Middle frontal gyrus (tissue), 1 donor: Measurements from ENCODE around the gene UFC1.

Experiments
- DNase-seq: peaks from one replicate; pipeline ENCODE4 v3.0.0-alpha.2; 2015; ENCODE audit warnings: low spot score; ENCODE audit errors: extremely low spot score

UFC1 gene

DNA sequence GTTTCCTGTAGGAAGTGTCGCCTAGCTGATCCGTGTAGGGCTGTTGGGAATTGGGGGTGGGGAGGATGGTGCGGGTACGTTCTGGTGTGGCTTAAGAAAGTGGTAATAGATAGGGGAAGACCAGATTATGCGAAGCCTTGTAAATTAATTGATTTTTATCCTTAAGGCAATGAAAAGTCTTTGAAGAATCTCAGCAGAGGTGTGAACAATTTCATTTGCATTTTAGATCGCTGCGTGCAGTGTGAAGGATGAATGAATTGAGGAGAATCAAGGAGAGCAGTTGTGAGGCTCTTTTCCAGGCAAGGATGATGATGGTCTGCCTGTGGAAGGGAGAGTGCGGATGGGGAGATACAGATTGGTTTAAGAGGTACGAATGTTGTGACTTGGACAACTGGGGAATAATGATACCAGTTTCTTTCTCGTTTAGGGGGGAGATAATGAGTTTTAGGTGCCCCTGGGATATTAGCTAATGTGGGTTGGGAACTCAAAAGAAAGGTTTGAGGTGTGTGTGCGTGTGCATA lies 20.5 kb upstream of the UFC1 start:
- DNase-seq, result no peak

- DNase-seq, result no peak
These were observed 15.9 kb upstream of the UFC1 start for GRCh38 chr1:161137881-161138280.

GRCh38 chr1:161138431-161138830 lies 15.3 kb upstream of the UFC1 start:
- DNase-seq, result no peak

- DNase-seq, result no peak
These were observed 14.0 kb upstream of the UFC1 start for GRCh38 chr1:161139766-161140165.

DNA sequence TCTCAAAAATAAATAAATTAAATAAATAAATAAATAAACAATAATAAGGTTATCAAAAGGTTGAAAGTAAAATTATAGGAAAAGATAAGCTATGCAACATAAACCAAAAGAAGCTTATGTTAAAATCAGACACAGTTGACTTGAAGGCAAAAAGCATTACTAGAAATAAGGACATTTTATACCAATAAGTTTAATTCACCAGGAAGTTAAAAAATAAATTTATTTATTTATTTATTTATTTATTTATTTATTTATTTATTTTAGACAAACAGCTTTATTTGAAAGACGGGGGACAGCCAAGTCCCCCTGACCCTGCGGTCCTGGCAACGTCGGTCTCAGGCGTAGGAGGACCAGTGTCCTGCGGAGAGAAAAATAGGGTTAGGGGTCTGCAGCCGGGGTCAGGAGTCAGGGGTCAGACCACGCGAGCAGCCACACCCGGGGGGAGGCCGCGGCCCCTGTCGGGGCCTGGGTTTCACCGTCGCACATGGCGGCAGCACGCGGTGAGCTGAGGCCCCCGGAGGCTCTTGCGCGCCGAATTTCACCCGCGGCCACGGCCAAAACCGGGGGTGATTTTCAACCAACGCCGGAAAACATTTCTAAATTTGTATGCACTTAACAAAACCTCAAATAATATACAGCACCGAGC lies 12.9 kb upstream of the UFC1 start:
- DNase-seq, result no peak

- no peak for DNase-seq
These were observed 7.9 kb upstream of the UFC1 start for GRCh38 chr1:161145832-161146231.

- DNase-seq, result no peak
These were observed 602 bp upstream of the UFC1 start for GRCh38 chr1:161153176-161153575.

DNA sequence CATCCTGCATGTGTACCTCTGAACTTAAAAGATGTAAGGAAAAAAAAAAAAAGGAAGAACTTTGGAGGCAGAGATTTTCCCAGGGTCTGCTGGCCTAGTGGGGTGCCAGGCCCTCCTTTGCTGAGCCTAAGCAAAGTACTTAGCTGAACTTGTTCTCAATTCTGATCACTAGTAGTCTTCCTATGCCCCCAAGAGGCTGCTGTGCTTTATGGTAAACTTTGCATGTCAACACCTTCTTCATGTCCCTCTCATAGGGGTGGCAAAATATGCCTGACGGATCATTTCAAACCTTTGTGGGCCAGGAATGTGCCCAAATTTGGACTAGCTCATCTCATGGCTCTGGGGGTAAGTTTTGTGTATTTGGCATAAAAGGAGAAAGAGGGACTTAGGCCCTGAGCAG lies 4.1 kb downstream of the UFC1 start:
- no peak for DNase-seq

GRCh38 chr1:161158316-161159010 lies 4.7 kb downstream of the UFC1 start:
- DNase-seq, result no peak

- DNase-seq, result peak; percentile 94
These were observed 5.5 kb downstream of the UFC1 start, which contains the start of gene USP21 for GRCh38 chr1:161159087-161159912. Gene USP21 (plus strand): TSS chr1:161159500. CDS start chr1:161160641, 1,141 bp downstream.

- DNase-seq, result no peak
These were observed 6.1 kb downstream of the UFC1 start for GRCh38 chr1:161159913-161160243.

DNA sequence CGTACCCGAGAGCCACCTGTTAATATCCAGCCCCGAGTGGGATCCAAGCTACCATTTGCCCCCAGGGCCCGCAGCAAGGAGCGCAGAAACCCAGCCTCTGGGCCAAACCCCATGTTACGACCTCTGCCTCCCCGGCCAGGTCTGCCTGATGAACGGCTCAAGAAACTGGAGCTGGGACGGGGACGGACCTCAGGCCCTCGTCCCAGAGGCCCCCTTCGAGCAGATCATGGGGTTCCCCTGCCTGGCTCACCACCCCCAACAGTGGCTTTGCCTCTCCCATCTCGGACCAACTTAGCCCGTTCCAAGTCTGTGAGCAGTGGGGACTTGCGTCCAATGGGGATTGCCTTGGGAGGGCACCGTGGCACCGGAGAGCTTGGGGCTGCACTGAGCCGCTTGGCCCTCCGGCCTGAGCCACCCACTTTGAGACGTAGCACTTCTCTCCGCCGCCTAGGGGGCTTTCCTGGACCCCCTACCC lies 6.9 kb downstream of the UFC1 start:
- no peak for DNase-seq

- no peak for DNase-seq
These were observed 7.9 kb downstream of the UFC1 start for GRCh38 chr1:161161652-161162051.

GRCh38 chr1:161162052-161162451 lies 8.3 kb downstream of the UFC1 start:
- no peak for DNase-seq

DNA sequence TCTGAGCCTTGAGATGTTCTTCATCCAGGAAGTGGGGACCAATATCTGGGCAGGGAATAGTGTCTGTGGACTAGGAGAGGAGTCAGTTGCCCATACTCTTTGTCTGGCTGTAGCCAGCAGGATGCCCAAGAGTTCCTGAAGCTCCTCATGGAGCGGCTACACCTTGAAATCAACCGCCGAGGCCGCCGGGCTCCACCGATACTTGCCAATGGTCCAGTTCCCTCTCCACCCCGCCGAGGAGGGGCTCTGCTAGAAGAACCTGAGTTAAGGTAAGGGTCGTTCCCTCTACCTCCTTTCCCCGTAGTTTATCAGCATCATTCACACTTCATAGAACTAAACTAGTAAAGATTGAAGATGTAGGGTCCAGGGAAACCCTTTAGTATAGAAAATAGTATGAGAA lies 9.0 kb downstream of the UFC1 start:
- DNase-seq, result no peak

- DNase-seq, result no peak
These were observed 10.0 kb downstream of the UFC1 start for GRCh38 chr1:161163793-161164192.

DNA sequence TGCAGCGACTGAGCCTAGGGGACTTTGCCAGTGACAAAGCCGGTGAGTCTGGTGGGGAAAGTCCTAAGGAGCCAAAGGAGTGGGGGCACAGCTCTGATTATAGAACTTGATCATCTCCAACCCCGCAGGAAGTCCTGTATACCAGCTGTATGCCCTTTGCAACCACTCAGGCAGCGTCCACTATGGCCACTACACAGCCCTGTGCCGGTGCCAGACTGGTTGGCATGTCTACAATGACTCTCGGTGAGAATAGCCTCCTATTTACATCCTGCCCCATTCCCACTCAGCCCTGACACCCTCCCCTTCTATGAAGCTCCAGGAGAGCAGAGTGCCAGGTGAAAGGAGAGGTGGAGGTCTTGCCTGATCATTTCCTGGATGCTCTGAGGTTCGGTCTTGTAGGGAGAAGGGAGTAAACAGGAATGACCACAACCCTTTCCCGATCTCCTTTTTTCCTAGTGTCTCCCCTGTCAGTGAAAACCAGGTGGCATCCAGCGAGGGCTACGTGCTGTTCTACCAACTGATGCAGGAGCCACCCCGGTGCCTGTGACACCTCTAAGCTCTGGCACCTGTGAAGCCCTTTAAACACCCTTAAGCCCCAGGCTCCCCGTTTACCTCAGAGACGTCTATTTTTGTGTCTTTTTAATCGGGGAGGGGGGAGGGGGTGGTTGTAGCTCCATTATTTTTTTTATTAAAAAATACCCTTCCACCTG lies 11.3 kb downstream of the UFC1 start:
- DNase-seq, result no peak

GRCh38 chr1:161165742-161166668 lies 12.2 kb downstream of the UFC1 start, which contains the start of gene PPOX:
Gene PPOX (plus strand): TSS chr1:161166426. CDS start chr1:161166848, 422 bp downstream.
- DNase-seq, result peak; percentile 99

DNA sequence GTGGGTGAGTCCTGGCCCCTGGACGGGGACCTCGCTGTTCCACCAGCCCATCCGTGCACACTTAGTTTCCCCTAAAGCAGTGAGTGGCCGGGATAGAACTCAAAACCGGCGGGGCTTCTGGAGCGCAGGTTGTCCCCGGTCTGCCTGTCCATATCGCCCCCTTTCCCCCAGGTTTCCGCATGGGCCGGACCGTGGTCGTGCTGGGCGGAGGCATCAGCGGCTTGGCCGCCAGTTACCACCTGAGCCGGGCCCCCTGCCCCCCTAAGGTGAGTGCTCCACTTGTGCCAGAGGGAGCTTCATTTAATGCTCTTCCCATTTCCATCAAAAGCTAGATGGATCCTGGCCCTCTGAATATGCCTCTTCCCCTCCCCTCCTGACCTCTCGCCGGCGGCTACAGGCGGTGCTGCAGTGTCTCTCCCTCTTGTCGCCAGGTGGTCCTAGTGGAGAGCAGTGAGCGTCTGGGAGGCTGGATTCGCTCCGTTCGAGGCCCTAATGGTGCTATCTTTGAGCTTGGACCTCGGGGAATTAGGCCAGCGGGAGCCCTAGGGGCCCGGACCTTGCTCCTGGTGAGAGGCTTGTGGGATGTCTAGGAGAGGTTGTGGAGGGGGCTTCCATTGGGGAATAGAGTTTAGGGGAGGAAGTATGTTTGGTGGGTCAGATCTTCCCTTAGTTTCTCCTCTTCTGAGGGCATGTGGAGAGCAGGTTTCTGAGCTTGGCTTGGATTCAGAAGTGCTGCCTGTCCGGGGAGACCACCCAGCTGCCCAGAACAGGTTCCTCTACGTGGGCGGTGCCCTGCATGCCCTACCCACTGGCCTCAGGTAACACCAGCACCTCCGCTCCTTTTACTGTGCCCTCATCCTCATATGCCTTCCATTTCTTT lies 13.1 kb downstream of the UFC1 start:
- no peak for DNase-seq
